Activated CD4-positive, CD25-positive, alpha-beta regulatory T cell treated with anti-CD3 and anti-CD28 coated beads, Interleukin-2, amount 50 U/mL, for 16 hours (primary cell): ENCODE results near the gene ATRNL1.
"Not testable (repeated sequence)": the region's sequence is repeated elsewhere in the genome, so short reads cannot be mapped to it uniquely, and the experiment has no call there.

Source experiments
- DNase-seq: peaks from one replicate; pipeline ENCODE4 v3.0.0-alpha.2; 2020; ENCODE audit warnings: low read depth, low spot score

ATRNL1 gene

GRCh38 chr10:115606741-115607140, 513.6 kb downstream of the ATRNL1 start:
- no peak for DNase-seq

DNA sequence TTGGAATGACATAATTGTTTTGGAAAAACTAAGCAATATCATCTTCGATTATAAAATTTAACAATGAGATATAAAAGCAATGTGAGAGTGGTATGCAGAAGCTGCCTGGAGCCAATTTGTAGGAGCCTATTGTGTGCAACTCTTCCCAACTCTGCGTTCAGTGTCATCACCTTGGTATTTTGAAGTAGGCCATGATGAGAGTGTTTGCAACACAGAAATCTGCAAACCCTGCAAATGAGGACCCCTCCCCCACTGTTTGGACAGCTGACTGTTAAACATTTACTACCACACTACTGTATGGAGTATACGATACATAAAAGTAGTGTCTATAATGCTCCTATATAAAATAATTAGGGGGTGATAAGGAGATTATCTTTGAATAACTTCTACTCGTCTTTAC, 531.3 kb downstream of the ATRNL1 start:
- no peak for DNase-seq

- no peak for DNase-seq
These were observed 535.5 kb downstream of the ATRNL1 start for GRCh38 chr10:115628616-115629015.

DNA sequence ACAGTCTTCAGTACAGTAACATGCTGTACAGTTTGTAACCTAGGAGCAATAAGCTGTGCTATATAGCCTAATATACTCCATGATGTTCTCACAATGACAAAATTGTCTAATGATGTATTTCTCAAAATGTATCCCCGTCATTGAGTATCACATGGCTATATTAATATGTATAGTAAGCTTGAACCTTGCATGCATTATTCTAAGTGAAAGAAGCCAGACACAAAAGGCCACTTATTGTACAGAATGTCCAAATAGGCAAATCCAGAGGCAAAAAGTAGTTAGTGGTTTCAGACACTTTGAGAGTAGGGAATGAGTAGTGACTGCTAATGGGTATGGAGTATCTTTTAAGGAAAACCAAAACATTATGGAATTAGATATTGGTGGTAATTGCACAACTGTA, 545.1 kb downstream of the ATRNL1 start:
- DNase-seq: no peak

DNA sequence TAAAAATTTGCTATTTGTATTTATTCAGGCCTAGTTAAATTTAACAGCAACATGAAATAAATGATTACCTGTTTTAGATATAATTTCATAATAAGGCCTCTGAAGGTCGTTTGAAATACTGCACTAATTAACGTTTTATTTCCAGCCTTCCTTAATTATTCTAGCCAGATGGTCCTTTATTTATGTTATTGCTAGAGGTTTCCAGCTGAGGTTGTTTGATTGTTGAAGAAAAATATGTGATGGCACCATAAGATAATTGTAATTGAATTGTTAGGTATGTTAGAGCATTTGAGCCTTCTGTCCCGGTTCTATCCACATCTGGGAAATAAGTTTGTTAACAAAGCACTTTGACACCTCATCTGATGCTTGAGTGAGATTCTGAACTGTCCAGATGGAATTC, 556.1 kb downstream of the ATRNL1 start:
- DNase-seq: no peak

- DNase-seq: no peak
These were observed 560.3 kb downstream of the ATRNL1 start for GRCh38 chr10:115653473-115653872.

DNA sequence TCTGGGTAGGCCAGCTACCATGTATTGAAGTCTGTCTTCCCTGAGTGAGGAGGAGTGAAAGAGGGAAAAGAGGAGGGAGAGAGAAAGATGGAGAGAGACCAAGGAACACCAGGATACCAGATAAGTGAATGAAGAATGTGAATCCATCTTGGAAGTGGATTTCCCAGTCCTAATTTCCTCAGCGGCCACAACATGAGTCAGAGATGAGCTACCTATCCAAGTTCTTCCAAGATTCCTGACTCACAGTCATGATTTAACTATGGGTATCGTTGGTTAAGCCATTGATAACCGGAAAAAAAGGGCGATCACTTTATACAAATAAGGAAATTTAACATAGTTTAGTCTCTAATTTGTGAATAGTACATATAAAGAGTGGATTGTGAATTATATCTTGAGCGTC, 561.8 kb downstream of the ATRNL1 start:
- no peak for DNase-seq

GRCh38 chr10:115657161-115657860, 564.1 kb downstream of the ATRNL1 start:
- DNase-seq: no peak

DNA sequence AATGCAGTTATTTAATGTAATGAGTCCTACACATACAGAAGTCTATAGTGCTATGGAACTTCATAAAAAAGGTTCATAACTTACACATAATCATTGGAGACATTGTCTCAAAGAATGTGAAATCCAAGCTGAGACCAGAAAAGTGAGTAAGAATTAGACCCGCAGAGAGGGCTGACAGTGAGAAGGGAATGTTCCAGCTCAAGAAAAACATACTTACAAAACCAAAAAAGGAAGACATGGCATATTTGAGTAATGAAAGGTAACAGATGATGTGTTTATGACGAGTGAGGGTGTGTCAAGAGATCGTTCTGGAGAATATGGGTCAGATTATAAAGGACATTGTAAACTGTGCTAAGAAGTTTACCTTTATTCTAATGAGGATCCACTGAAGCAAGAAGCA, 566.5 kb downstream of the ATRNL1 start:
- DNase-seq: no peak

GRCh38 chr10:115660391-115660790, 567.2 kb downstream of the ATRNL1 start:
- no peak for DNase-seq

- DNase-seq: no peak
These were observed 569.3 kb downstream of the ATRNL1 start for GRCh38 chr10:115662422-115662821.

DNA sequence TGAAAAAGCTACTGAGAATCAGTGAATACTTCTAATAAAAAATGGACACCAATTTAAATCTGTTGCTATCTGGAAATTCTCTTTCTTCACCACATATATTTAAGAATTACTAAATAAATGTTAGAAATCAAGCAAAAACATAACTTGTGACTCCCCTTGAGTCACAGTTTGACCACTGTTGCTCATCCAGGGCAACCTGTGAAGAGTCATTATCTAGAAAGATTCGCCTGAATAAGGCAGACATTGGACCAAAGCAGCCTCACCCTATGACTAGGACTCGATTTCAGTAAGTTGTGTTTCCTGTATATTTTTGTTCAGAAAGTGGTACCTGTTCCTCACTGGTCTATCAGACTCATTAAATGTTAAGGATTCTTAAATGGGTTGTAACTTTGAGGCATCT, 572.4 kb downstream of the ATRNL1 start:
- DNase-seq: no peak

DNA sequence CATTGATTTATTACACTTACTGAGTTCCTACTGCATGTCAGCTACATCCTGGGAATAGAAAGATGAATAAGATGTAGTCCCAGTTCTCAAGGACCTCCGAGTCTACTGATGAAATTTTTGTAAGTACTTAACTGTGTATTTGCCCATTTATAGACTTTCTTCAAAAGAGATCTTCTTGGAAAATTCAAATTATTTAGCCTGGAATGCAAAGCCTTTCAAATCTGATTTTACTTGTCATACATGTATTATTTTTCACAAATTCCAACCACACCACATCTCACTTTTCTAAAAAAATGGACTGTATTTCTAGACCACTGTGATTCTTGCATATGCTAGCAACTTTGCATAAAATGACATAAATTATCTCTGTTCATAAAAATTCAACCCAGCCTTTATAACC, 581.3 kb downstream of the ATRNL1 start:
- DNase-seq: no peak

- no peak for DNase-seq
These were observed 603.6 kb downstream of the ATRNL1 start for GRCh38 chr10:115696747-115697146.

DNA sequence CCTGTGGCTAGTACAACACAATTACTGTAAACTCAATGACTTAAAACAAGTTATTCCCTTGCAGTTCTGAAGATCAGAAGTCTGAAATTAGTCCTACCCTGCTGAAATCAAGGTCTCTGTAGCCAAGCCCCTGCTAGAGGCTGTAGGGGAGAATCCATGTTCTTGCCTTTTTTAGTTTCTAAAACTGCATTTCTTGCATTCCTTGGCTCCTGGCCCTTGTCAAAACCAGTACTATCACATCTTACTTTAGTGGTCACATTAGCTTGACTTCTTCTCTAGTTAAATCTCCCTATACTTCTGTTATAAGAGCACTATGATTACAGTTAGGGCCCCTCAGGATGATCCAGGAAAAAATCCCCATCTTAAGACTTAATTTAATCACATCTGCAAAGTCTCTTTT, 612.9 kb downstream of the ATRNL1 start:
- no peak for DNase-seq

GRCh38 chr10:115706488-115707076, 613.4 kb downstream of the ATRNL1 start:
- DNase-seq: no peak

DNA sequence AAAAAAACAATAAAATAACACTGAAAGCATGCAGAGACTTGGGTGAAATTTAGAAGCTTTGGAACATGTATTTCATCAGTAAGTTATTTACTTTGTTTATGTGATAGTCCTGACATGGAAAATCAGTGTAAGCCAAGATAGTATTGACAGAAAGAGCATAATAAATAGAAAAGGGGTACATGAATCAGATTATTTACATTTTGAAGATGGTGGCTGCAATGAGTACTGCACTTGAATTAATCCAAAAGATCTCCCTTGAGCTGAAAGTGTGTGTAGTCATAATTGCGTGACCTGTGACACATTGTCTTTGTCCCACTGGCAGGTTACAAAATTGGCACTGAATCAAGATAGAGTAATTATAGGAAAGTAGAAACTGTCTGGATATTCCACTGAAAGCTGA, 617.0 kb downstream of the ATRNL1 start:
- DNase-seq: no peak

GRCh38 chr10:115711306-115711705, 618.1 kb downstream of the ATRNL1 start:
- no peak for DNase-seq

DNA sequence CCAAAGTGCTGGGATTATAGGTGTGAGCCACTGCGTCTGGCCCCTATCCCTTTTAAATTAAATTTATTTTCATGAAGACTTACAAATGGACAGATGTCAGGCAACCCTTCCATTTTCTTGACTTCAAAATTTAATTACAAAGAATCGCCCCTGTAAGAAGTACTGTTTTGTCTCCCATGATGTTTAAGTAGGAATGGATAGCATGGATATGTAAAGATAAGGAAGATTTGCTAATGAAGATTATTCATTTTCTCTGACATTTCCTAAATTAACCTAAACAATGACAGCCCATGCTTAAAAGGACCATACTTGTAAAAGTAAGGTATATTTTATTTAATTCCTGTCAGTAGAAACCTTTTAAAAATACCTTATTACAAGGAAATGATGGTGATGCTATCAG, 627.0 kb downstream of the ATRNL1 start:
- DNase-seq: no peak

- no peak for DNase-seq
These were observed 634.0 kb downstream of the ATRNL1 start for GRCh38 chr10:115727129-115727528.

DNA sequence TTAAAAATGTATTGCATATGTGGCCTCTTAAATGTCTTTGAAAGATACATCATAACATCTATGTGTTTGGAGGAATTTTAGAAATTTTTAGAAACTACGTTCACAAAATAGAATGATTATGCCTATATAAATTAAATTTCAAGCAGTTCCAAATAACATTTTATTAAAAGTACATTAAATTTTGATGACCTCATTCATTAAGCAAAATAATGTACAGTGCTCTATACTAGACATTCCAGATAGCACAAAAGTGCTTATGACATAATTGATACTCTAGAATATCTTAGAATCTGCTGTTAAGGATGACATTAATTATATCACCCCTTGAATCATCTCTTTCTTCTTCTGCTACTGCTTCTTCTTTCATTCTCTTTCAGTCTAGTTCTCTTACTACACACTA, 650.9 kb downstream of the ATRNL1 start:
- no peak for DNase-seq

DNA sequence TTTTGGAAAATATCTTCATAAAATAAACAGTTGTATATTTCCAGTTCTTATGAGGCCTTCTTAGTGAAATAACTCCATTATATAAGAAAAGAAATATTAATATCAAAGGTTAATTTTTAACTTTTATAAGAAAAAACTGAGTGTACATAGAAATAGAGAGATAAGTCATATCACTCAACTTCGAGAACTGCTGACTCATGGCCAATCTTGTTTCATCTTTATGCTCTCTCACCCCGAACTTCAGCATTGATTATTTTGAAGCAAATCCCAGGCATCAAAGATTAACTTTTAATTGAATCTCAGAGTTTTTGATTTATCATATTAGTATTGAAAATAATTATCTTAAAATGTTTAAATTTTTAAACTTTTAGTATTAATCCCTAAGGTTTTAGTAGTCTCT, 652.8 kb downstream of the ATRNL1 start:
- no peak for DNase-seq

GRCh38 chr10:115747811-115748210, 654.6 kb downstream of the ATRNL1 start:
- no peak for DNase-seq

- not testable (repeated sequence) for DNase-seq
These were observed 665.3 kb downstream of the ATRNL1 start for GRCh38 chr10:115758488-115758887.
